Heart right ventricle (tissue), 16 donors: ENCODE measurements around the gene ME1. TPM values are rescaled to one million over a fixed set of nuclear protein-coding genes. Genes with fewer than 3 reads are reported as not detected.

ENCODE experiments used
- ATAC-seq, 8 donors: fragments of 200-7000 bp; cut with Tn5 transposase; one replicate each; pipeline ENCODE4 v1.9.1; 2020; ENCODE audit warnings: mild to moderate bottlenecking in 8 of 8, moderate library complexity in 8 of 8, moderate number of reproducible peaks in 1 of 8
- DNase-seq, 2 donors: peaks; one replicate each; pipeline ENCODE4 v3.0.0-alpha.2; 2020
- H3K27ac ChIP-seq, 10 donors: fragments of 200-600 bp; sonication (generic) in 2 of 10; one replicate each; pipeline versions ENCODE4 v1.5.0 to v1.8.0; 2020 to 2022; ENCODE audit warnings: mild to moderate bottlenecking in 3 of 10
- H3K27me3 ChIP-seq, 7 donors: fragments of 200-600 bp; one replicate each; pipeline ENCODE4 v1.8.0; 2021 to 2022; ENCODE audit warnings: mild to moderate bottlenecking in 2 of 7
- H3K36me3 ChIP-seq, 9 donors: fragments of 200-600 bp; sonication (generic) in 1 of 9; one replicate each; pipeline versions ENCODE4 v1.5.0 to v1.8.0; 2020 to 2022; ENCODE audit warnings: mild to moderate bottlenecking in 2 of 9
- H3K4me1 ChIP-seq, 9 donors: fragments of 200-600 bp; sonication (generic) in 1 of 9; one replicate each; pipeline versions ENCODE4 v1.5.0 to v1.8.0; 2020 to 2022; ENCODE audit warnings: mild to moderate bottlenecking in 4 of 9
- H3K4me3 ChIP-seq, 10 donors: fragments of 200-600 bp; sonication (generic) in 2 of 10; one replicate each; pipeline versions ENCODE4 v1.5.0 to v1.8.0; 2020 to 2022; ENCODE audit warnings: mild to moderate bottlenecking in 7 of 10, moderate library complexity in 2 of 10
- H3K9me3 ChIP-seq, 11 donors: fragments of 200-600 bp in 10 of 11; sonication (generic) in 2 of 11; one replicate each; pipeline versions ENCODE4 v1.5.0 to v1.8.0; 2013 to 2022; ENCODE audit warnings: mild to moderate bottlenecking in 2 of 11, control low read depth in 1 of 11, moderate library complexity in 1 of 11
- CTCF ChIP-seq, 9 donors: fragments of 200-600 bp; sonication (generic) in 2 of 9; IDR thresholded peaks; one replicate each; pipeline versions ENCODE4 v1.5.0 to v1.8.0; 2021 to 2022; ENCODE audit warnings: antibody characterized with exemption in 9 of 9, mild to moderate bottlenecking in 5 of 9, moderate library complexity in 1 of 9
- WGBS, 2 donors: extraction: QIAGEN DNeasy Blood & Tissue Kit; methylation state at CpG; one replicate each; pipeline ENCODE4 v1.1.7; 2013; ENCODE audit warnings: inconsistent platforms in 1 of 2; 5-methylcytosine and 5-hydroxymethylcytosine counted together
- intact Hi-C, 10 donors: fragments of 100-400 bp; cut with DNase I; formaldehyde crosslinking; loops; one replicate each; pipeline versions ENCODE4 v1.11.1 to v1.14.2; 2022
- polyA plus RNA-seq, 2 donors: library from polyadenylated mRNA; stranded (reverse); fragments of 200-250 nt; gene quantifications; one replicate each; pipeline ENCODE4 v1.2.3, GENCODE V29; 2013
- total RNA-seq, 10 donors: library from RNA; stranded (reverse); fragmentation: NEBNext Ultra II Directional in 3 of 10; extraction: Animal tissue kit (Norgen Biotek cat#: 25700) in 3 of 10; gene quantifications; one replicate each; pipeline versions ENCODE4 v1.2.1 to v1.2.4, GENCODE V29; 2021 to 2023
- donor health status: Arrhythmogenic right ventricular cardiomyopathy.
- donor health status: ischemic (EF 13 %, LVEDD 7.1; RV severe dilation, severe dysfunction).
- donor health status: healthy with polysubstance abuse.
- donor health status: DM: no; HTN: yes; CAD: no.
- donor health status: DM: no; HTN: no; CAD: no.
- donor health status: ischemic (EF 25% LVEDD 6.9; RV normal size, moderate dysfunction).
- donor health status: ischemic (EF 25% LVEDD 5.7; RV mildly dilated, moderate dysfunction).
- donor health status: healthy.
- donor health status: DM: yes; HTN: yes; CAD: no.
- donor health status: Ischemic cardiomyopathy.
- donor health status: ischemic (EF 35%, LVEDD 5.7; RV mildly dilated, moderate dysfunction).
- donor health status: nonischemic (EF 11% LVEDD 7.7; RV severe dilation, severe dysfunction).
- donor health status: DM: yes; HTN: yes; CAD: no.
- donor health status: PGD.
- donor health status: ischemic (EF 29% LVEDD 5.4; RV normal size, mild dysfunction).
- donor health status: nonischemic (EF 23%, LVEDD 6.1; RV moderate dilation, normal function).

ME1 gene
- total and polyA plus RNA-seq, 12 donors: 4.1 to 26.6 (median 17.2) TPM

GRCh38 chr6:83417880-83418663 lies 12.8 kb downstream of the ME1 start:
- DNase-seq: no peak
- Histone ChIP-seq H3K27me3 (no peaks in the 10 kb centered on the region), H3K9me3 (no peaks in the 10 kb centered on the region), H3K4me3 (no peak overlapping the region), H3K4me1 (no peaks in the 10 kb centered on the region), H3K27ac (no peak overlapping the region), H3K36me3 (no peaks in the 10 kb centered on the region)
- WGBS, 2 donors: 72 to 77% methylated on average over 3 of the region's 3 CpGs
- ATAC-seq: peak in 3 of 8 donors; percentile 41 to 62 (median 55)
- peak in 8 of 9 donors; percentile 14 to 63 (median 54) for TF ChIP-seq CTCF (IDR thresholded peaks at IDR 0.05)
- intact Hi-C loops: loop anchor here in 9 of 10 donors (2.0 to 10.0 kb wide), 4 partner anchors 94 to 193 kb away; partner anchors contain the start of gene PRSS35 (in 9 of the 9)

DNA sequence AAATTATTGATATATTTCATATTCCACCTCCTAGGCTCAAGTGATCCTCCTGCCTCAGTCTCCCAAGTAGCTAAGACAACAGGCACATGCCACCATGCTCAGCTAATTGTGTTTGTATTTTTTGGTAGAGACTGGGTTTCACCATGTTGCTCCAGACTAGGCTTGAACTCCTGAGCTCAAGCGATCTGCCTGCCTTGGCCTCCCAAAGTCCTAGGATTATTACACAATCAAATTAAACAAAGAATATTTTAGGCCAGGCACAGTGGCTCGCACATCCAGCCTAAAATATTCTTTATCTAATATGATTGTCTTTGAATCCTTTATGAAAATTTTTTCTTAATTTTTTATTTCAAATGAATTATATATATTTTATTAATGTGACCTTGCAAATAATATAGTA lies 17.8 kb downstream of the ME1 start:
- no peak for TF ChIP-seq CTCF (IDR thresholded peaks at IDR 0.05)
- Histone ChIP-seq H3K4me3 (no peak overlapping the region), H3K36me3 (no peaks in the 10 kb centered on the region), H3K4me1 (no peaks in the 10 kb centered on the region), H3K27ac (no peak overlapping the region), H3K9me3 (no peaks in the 10 kb centered on the region), H3K27me3 (no peaks in the 10 kb centered on the region)
- WGBS, 2 donors: 91 to 94% methylated on average over 2 of the region's 2 CpGs
- DNase-seq (no peak), ATAC-seq (no peak)
- intact Hi-C loops: loop anchor here in 4 of 10 donors (10.0 kb wide), 2 partner anchors 102 to 188 kb away; partner anchors contain the start of gene PRSS35 (in 1 of the 4)

- Histone ChIP-seq H3K4me3 (no peak overlapping the region), H3K36me3 (no peaks in the 10 kb centered on the region), H3K4me1 (no peaks in the 10 kb centered on the region), H3K27ac (no peak overlapping the region), H3K27me3 (no peaks in the 10 kb centered on the region), H3K9me3 (no peaks in the 10 kb centered on the region)
- DNase-seq: no peak
- intact Hi-C loops: loop anchor here in 4 of 10 donors (10.0 kb wide), 2 partner anchors 103 to 187 kb away; partner anchors contain the start of gene PRSS35 (in 1 of the 4)
- no peak for ATAC-seq
- no peak for TF ChIP-seq CTCF (IDR thresholded peaks at IDR 0.05)
- WGBS, 2 donors: 68 to 71% methylated on average over 3 of the region's 3 CpGs
Measured at GRCh38 chr6:83411731-83412130, 19.1 kb downstream of the ME1 start.

DNA sequence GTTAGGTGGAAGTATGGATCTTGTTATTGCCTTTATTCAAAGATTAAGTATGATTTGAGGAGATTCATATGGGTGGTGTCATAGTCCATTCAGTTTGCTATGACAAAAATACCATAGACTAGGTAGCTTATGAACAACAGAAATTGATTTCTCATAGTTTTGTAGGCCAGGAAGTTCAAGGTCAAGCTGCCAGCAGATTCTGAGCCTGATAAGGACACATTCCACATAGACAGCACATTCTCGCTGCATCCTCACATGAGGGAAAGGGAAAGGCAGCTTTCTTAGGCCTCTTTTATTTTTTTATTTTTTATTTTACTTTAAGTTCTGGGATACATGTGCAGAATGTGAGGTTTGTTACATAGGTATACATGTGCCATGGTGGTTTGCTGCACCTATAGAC lies 27.7 kb downstream of the ME1 start:
- intact Hi-C loops: loop anchor here in 1 of 10 donors (10.0 kb wide), 1 partner anchor 178 kb away; no protein-coding TSS in a partner anchor
- Histone ChIP-seq H3K36me3 (peaks cover 0 to 9% (median 0%) of the 10 kb centered on the region in 9 donors), H3K27ac (no peak overlapping the region), H3K4me1 (no peaks in the 10 kb centered on the region), H3K9me3 (no peaks in the 10 kb centered on the region), H3K4me3 (no peak overlapping the region), H3K27me3 (no peaks in the 10 kb centered on the region)
- DNase-seq (no peak), ATAC-seq (no peak)
- TF ChIP-seq CTCF (IDR thresholded peaks at IDR 0.05): no peak
- 71 to 87% methylated on average over 1 of the region's 1 CpG for WGBS, 2 donors
